Fibroblast of lung (primary cell): ENCODE data around the gene RPRD2. TPM values are rescaled to one million over a fixed set of nuclear protein-coding genes. Genes with fewer than 3 reads are reported as not detected.

ENCODE experiments used
- DNase-seq, 2 donors: peaks; one replicate each; pipeline versions ENCODE4 v3.0.0 to v3.0.0-alpha.2; 2010; ENCODE audit warnings: low read depth in 2 of 2
- H2AFZ ChIP-seq: 2 replicates; pipeline ENCODE4 v1.5.1; 2012; ENCODE audit warnings: low read length, control low read depth, inconsistent platforms
- H3K27ac ChIP-seq: 2 replicates; pipeline ENCODE4 v1.5.1; 2011; ENCODE audit warnings: low read length, control low read depth; ENCODE audit not compliant: insufficient read depth
- H3K27me3 ChIP-seq: 2 replicates; pipeline ENCODE4 v1.5.1; 2011; ENCODE audit warnings: mild to moderate bottlenecking, low read length; ENCODE audit not compliant: control insufficient read depth, insufficient read depth
- H3K36me3 ChIP-seq: 2 replicates; pipeline ENCODE4 v1.5.1; 2011; ENCODE audit warnings: low read length; ENCODE audit not compliant: control insufficient read depth, insufficient read depth
- H3K4me1 ChIP-seq: 2 replicates; pipeline ENCODE4 v1.5.1; 2011; ENCODE audit warnings: low read length; ENCODE audit not compliant: control insufficient read depth, insufficient read depth; ENCODE audit errors: extremely low read depth
- H3K4me2 ChIP-seq: 2 replicates; pipeline ENCODE4 v1.5.1; 2011; ENCODE audit warnings: low read length, control low read depth; ENCODE audit not compliant: insufficient read depth; ENCODE audit errors: extremely low read depth
- H3K4me3 ChIP-seq, 4 experiments: fragments of 200-600 bp in 1 of 4; sonication (generic) in 1 of 4; replicated peaks in 1 of 4; 2 replicates each; pipeline ENCODE4 v1.5.1; 2011 to 2016; ENCODE audit warnings: low read length in 4 of 4, low read depth in 3 of 4, mild to moderate bottlenecking in 3 of 4, control low read depth in 2 of 4, inconsistent platforms in 1 of 4, mixed read lengths in 1 of 4; ENCODE audit not compliant: insufficient read depth in 1 of 4; ENCODE audit errors: control extremely low read depth in 1 of 4
- H3K79me2 ChIP-seq: 2 replicates; pipeline ENCODE4 v1.5.1; 2012; ENCODE audit warnings: mild to moderate bottlenecking, low read length, inconsistent platforms; ENCODE audit not compliant: control insufficient read depth, insufficient read depth
- H3K9ac ChIP-seq: 2 replicates; pipeline ENCODE4 v1.5.1; 2011; ENCODE audit warnings: mild to moderate bottlenecking, low read length, control low read depth; ENCODE audit not compliant: insufficient read depth
- H3K9me3 ChIP-seq: 2 replicates; pipeline ENCODE4 v1.5.1; 2012; ENCODE audit warnings: low read depth, low read length; ENCODE audit not compliant: control insufficient read depth, insufficient read depth
- H4K20me1 ChIP-seq: 2 replicates; pipeline ENCODE4 v1.5.1; 2011; ENCODE audit warnings: low read length; ENCODE audit not compliant: control insufficient read depth, insufficient read depth; ENCODE audit errors: extremely low read depth
- EZH2 ChIP-seq: IDR thresholded peaks from 2 replicates; pipeline ENCODE4 v1.5.1; 2012; ENCODE audit warnings: low read length, control low read depth, mild to moderate bottlenecking; ENCODE audit errors: missing control alignments
- polyA plus RNA-seq, 2 donors: library from polyadenylated mRNA; depleted of rRNA in 1 of 2; stranded (reverse) in 1 of 2; unstranded in 1 of 2; fragments of >200 nt; gene quantifications; 2 replicates each; pipeline ENCODE4 v1.2.1, GENCODE V29; 2011 to 2012; ENCODE audit warnings: missing spikeins in 1 of 2
- total RNA-seq: library from RNA; depleted of rRNA; stranded (reverse); fragments of >200 nt; gene quantifications from 2 replicates; pipeline ENCODE4 v1.2.1, GENCODE V29; 2014
- TF ChIP-seq, protein P1 (sequence below), 2 donors: IDR thresholded peaks in 1 of 2; conservative IDR thresholded peaks in 1 of 2; 1 replicate in 1 of 2; 2 replicates in 1 of 2; pipeline ENCODE4 v1.5.1; 2011 to 2012; ENCODE audit warnings: low read length in 2 of 2, control low read depth in 1 of 2, inconsistent platforms in 1 of 2, low read depth in 1 of 2, mild to moderate bottlenecking in 1 of 2

The RPRD2 gene
- total and polyA plus RNA-seq, 2 donors (not counting 1 experiment from before 2014, with no cell fraction given), result 12.1 to 13.4 TPM

DNA sequence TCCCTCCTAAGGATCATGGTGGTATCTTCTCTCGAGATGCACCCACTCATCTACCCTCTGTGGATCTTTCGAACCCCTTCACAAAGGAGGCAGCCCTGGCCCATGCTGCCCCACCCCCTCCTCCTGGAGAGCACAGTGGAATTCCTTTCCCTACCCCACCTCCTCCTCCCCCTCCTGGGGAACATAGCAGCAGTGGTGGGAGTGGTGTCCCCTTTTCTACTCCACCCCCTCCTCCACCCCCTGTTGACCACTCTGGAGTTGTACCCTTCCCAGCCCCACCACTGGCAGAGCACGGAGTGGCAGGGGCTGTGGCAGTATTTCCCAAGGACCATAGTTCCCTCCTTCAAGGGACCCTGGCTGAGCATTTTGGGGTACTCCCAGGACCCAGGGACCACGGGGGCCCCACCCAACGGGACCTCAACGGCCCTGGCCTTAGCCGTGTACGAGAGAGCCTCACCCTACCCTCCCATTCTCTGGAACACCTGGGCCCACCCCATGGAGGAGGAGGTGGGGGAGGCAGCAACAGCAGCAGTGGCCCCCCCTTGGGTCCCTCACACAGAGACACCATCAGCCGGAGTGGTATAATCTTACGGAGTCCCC, 108.8 kb downstream of the RPRD2 start:
- no peaks in the 10 kb centered on the region for H3K27me3 ChIP-seq
- H4K20me1 ChIP-seq, result no peaks in the 10 kb centered on the region
- H3K4me1 ChIP-seq, result peaks cover 4% of the 10 kb centered on the region
- H3K9ac ChIP-seq, result no peak overlapping the region
- no peak overlapping the region for H3K4me3 ChIP-seq
- H3K4me2 ChIP-seq, result no peak overlapping the region
- H2AFZ ChIP-seq, result no peak overlapping the region
- no peak for TF ChIP-seq EZH2
- TF ChIP-seq, protein P1, sequence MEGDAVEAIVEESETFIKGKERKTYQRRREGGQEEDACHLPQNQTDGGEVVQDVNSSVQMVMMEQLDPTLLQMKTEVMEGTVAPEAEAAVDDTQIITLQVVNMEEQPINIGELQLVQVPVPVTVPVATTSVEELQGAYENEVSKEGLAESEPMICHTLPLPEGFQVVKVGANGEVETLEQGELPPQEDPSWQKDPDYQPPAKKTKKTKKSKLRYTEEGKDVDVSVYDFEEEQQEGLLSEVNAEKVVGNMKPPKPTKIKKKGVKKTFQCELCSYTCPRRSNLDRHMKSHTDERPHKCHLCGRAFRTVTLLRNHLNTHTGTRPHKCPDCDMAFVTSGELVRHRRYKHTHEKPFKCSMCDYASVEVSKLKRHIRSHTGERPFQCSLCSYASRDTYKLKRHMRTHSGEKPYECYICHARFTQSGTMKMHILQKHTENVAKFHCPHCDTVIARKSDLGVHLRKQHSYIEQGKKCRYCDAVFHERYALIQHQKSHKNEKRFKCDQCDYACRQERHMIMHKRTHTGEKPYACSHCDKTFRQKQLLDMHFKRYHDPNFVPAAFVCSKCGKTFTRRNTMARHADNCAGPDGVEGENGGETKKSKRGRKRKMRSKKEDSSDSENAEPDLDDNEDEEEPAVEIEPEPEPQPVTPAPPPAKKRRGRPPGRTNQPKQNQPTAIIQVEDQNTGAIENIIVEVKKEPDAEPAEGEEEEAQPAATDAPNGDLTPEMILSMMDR (conservative IDR thresholded peaks at IDR 0.05 in 1 of 2, IDR thresholded peaks at IDR 0.05 in 1 of 2; ENCODE audit: low read depth in 1 of 2, low read length in 2 of 2), result no peak
- H3K27ac ChIP-seq, result no peak overlapping the region
- peaks cover 15% of the 10 kb centered on the region for H3K36me3 ChIP-seq
- no peak for DNase-seq
- no peaks in the 10 kb centered on the region for H3K79me2 ChIP-seq
- no peaks in the 10 kb centered on the region for H3K9me3 ChIP-seq

DNA sequence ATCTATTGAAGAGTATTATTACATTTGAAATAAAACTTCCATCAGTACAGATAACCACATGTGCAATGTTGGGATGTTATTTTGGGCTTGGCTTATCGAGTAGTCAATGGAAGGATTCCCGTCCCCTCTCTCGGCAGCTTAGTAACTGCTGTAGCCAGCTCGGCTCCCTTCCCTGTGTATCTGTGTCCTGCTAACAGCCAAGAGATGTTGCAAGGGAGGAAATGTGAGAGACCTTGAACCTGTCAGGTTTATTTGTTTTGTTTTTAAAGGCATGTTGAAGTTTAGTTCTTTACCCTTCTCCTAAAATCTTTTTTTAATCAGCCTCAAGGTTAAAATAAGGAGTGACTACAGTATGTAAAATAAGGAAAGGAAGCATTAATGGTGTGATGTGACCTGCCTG, 109.7 kb downstream of the RPRD2 start:
- H2AFZ ChIP-seq, result no peak overlapping the region
- H3K4me3 ChIP-seq, result no peak overlapping the region
- no peak overlapping the region for H3K27ac ChIP-seq
- H3K4me1 ChIP-seq, result peaks cover 4% of the 10 kb centered on the region
- H4K20me1 ChIP-seq, result no peaks in the 10 kb centered on the region
- H3K9ac ChIP-seq, result no peak overlapping the region
- no peak for DNase-seq
- H3K27me3 ChIP-seq, result no peaks in the 10 kb centered on the region
- no peaks in the 10 kb centered on the region for H3K79me2 ChIP-seq
- TF ChIP-seq EZH2, result no peak
- TF ChIP-seq, protein P1 (conservative IDR thresholded peaks at IDR 0.05 in 1 of 2, IDR thresholded peaks at IDR 0.05 in 1 of 2; ENCODE audit: low read depth in 1 of 2, low read length in 2 of 2), result no peak
- H3K4me2 ChIP-seq, result no peak overlapping the region
- H3K9me3 ChIP-seq, result no peaks in the 10 kb centered on the region
- H3K36me3 ChIP-seq, result peaks cover 15% of the 10 kb centered on the region

DNA sequence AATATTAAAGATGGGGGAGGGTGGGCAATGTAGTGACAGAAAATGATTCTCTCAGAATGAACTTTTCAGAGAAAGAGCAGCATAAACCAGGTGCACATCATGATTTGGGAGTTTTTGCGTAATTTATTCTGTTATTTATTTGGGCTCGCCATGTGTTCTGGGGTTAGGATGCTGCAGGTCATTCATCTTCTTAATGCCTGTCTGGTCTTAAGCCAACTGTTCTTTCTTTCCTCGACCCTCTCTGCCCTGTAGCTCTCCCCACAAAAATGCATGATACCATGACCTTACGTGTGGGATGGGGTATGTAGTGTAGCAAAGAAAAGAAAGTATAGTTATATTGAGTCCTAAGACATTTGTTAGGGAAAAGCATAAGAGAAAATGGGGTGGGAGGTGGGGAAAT, 110.9 kb downstream of the RPRD2 start:
- Histone ChIP-seq H3K27me3 (no peaks in the 10 kb centered on the region), H3K4me1 (peaks cover 4% of the 10 kb centered on the region), H4K20me1 (no peaks in the 10 kb centered on the region), H3K36me3 (peaks cover 15% of the 10 kb centered on the region), H3K9ac (no peak overlapping the region), H2AFZ (no peak overlapping the region), H3K9me3 (no peaks in the 10 kb centered on the region), H3K79me2 (no peaks in the 10 kb centered on the region), H3K4me3 (no peak overlapping the region), H3K4me2 (no peak overlapping the region), H3K27ac (no peak overlapping the region)
- DNase-seq, result no peak
- no peak for TF ChIP-seq EZH2
- TF ChIP-seq, protein P1 (conservative IDR thresholded peaks at IDR 0.05 in 1 of 2, IDR thresholded peaks at IDR 0.05 in 1 of 2; ENCODE audit: low read depth in 1 of 2, low read length in 2 of 2), result no peak
